HG02763 (cell line): ENCODE measurements around the gene SRPX2.

Experiments used
- ATAC-seq: cut with Tn5 transposase; IDR thresholded peaks from one replicate; pipeline ENCODE4 v1.9.1; 2021; ENCODE audit warnings: mild to moderate bottlenecking, moderate library complexity; ENCODE audit not compliant: unreplicated experiment

SRPX2 gene

DNA sequence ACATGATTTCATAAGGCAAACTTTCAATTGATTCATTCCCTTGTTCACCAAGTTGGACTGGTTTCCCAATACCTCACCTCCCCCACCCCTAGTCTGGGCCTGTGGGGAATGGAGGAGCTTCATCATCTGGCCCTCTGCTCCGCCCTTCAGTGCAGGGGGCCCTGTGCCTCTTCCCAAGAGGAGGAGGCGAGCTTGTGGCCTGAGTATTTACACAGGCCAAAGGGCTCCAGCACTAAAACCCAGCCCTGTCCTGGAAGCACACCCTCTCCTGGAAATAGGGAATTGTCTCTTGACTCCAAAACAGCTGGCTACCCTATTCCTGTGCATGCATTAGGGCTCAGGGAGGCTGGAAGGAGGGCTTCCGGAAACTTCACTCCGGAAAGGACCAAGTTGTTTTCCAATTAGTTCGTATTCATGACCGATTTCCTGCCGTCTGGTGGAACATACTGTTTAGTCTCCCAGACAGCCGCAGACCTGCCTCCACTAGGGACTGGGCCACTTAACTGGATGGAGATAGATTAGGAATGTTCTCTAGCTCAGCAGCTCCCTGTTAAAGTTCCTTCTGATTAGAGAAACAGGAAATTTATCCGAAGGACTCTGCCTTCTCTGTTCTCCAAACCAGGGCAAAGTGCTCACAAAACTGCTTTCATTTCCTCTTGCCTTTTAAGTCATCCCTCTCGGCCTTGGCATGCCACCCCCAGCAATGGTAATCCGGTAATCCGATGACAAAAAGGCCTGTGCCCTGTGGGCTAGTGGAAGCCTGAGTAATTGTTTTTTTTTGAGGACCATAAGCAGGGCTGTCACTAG lies 5.8 kb downstream of the SRPX2 start:
- no peak for ATAC-seq

DNA sequence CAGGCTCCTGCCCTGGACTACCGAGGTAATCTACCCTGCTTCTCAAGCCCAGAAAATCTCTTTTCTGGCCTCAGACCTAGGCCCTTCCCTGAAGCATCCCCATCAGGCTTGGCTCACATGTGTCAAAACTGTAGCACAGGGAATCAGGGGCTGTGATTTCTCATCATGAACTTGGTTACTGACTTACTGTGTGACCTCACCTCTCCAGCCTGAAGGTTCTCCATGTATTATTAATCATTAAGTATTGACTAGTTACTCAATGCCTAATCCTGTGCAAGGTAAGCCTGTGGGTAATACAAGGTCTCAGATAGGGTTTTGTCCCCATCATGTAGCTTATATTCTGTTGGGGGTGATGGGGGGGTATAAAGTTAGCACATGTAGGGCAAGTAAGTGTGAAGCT lies 6.8 kb downstream of the SRPX2 start:
- ATAC-seq, result no peak

DNA sequence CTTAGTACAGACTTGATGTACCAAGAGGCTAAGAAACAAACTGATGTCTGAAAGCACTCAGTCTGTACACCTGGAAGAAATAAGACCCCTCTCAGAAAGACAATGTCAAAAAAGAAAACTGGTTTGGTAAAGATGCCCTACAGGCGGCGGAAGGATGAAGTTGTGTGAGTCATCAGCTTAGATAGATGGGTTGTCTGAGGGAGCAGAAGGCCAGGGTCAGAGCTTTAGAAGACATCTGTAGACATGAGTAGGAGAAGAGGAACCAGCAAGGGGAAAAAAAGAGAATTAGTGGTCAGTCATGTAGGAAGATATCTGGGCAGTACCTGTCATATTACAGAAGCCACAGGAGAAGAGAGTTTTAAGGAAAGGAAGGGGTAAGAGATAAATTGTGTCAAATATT lies 8.3 kb downstream of the SRPX2 start:
- no peak for ATAC-seq

DNA sequence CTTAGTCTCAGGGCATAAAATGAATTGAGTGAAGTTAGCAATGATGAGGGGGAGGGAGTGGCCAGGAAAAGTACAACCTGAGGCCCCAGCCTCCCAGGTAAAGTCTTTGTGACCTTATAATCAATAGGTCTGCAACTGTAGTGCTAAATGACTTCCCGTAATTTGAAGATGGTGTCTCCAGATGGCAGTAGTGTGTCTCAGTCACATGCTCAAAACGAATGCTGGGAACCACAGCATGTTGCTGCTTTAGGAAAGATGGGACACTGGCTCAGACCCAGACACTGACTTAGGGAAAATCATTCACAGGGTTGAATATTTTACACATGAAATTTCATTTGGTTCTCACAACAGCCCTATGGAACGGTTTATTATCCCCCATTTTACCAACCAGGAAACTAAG lies 10.3 kb downstream of the SRPX2 start:
- ATAC-seq, result no peak

DNA sequence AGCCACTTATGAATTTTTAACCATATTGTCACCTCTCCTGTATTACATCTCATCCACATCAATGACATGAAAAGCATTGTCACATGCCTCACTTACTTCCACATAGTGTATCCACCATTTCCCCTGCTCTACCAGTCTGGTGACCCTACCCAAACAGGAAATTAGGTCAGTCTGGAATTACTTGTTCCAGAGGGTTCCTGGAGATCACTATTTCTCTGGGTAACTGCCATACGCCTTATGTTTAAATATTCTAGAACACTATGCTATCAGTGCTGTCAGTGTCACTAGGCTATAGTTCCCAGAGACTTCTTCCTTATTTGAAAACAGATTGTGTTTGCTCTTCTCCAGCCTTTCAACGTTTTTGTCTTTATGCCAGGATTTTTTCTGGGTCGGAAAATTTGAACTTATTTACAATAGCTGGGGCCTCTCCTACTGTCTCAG lies 15.0 kb downstream of the SRPX2 start:
- ATAC-seq, result no peak

DNA sequence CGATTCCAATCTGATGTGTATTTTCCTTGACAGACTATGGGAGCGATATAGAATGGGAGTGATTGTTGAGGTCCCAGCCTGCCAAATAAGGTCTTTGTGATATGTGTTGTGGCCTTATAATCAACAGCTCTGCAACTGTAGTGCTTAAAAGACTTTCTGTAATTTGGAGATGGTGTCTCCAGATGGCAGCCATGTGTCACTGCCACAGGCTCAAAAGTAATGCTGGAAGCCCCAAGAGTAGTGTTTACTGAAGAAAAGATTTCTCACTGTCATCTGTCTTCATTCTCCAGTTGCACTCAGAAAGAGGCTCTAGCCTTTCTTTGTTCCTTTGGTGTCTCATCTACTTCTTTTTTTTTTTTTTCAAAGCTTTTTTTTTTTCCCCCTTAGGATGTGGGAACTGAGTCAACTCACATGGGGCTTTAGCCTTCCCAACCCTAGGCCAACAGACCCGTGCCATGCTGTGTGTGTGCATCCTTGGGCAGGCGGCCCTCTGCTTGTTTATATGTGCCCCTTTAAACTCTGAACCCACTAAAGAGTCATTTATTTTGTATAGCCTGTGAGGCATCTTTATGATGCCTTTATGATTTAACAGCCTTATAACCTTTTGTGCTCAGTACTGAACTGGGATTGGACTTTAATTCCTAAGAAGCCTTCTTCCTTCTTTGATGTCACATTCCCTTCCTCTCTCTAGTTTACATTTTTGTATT lies 15.6 kb downstream of the SRPX2 start:
- ATAC-seq, result no peak

DNA sequence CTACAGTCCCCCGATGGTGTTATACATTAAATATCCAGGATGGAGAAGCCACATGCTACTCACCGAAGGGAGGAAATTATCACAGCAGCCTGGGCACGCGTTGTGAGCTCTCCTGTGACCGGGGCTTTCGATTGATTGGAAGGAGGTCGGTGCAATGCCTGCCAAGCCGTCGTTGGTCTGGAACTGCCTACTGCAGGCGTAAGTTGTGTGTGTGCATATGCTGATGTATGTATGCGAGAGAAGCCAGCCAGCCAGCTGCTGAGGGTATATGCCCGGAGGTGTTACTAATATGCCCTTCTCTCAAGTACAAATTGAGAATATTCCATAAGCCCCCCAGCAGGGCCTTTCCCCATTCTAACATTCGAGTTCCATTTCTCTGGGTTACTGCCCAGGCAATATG lies 18.2 kb downstream of the SRPX2 start:
- no peak for ATAC-seq

DNA sequence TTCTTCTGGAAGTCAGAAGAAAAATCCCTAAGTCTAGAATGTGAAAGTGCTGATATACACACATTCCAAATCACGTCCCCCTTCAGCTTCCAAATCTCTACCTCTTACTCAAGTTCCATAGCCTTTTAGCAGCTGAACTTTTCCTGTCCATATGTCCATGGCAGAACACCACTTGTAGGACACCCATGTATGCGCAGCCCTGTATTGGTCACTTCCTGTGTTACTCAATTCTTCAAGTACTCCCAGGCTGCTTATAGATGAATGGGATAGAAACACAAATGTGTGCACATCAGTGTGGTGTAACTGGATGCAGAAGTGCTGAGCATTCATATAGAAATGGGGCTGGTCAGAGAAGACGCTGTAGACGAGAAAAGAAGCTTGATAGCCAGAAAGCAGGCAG lies 18.8 kb downstream of the SRPX2 start:
- no peak for ATAC-seq

DNA sequence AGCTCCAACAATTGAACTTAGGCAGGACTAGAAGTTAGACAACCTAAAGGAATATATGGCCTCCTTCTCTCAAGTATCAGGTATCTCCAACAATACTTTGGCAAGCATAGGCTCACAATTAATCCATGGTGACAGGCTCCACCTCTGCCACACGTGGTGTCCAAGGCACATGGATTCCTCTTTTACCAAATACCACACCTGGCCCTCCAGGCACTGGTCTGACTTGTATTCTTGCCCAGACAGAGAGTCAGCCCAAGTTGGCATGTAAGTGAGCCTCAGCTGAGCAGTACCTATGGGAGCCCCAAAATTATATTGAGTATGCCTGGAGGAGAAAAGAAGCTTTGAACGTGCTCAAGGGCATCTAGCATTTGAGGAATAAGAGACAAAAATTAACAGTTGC lies 19.6 kb downstream of the SRPX2 start:
- no peak for ATAC-seq

DNA sequence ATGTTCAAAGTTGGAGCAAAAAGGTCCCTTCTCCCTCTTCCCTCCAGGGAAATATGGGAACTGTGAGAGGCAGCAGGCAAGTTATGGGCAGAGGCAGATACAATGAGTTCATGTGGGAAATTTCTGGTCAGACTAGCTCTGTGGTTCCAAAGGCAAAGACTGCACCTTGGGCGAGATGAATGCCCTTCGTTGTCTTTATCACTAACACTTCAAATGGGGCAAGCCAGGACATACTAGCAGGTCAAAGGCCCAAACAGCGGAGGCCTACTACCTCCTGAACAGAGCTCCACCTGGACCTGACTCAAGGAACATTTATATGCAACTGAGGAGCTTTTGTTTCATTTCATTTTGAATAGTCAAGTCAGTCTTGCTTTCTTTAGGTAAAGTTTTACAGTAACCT lies 29.0 kb downstream of the SRPX2 start:
- ATAC-seq, result no peak

DNA sequence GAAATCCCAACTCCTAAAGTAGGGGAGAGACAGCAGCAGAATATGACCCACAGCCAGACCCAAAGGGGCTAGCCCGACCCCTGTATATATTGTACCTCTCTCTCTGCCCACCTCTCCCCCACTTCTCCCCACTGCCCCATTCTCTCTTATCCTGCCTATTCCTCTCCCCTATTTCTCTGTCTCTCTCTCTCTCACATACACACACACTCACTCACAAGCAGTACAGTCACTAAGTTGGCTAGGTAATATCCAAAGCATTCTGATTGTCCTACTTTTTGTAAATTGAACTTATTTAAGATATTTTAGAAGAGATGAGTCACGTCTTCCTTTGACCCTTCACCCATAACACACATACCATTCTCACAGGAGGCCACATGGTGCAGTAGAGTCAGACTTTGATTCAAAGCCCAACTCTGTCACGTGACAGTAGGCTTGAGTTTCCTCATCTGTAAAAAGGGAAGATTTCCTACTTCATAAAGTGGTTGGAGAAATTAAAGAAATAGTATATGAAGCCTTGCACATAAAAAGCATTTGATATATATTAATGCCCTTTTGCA lies 29.5 kb downstream of the SRPX2 start:
- ATAC-seq, result no peak

DNA sequence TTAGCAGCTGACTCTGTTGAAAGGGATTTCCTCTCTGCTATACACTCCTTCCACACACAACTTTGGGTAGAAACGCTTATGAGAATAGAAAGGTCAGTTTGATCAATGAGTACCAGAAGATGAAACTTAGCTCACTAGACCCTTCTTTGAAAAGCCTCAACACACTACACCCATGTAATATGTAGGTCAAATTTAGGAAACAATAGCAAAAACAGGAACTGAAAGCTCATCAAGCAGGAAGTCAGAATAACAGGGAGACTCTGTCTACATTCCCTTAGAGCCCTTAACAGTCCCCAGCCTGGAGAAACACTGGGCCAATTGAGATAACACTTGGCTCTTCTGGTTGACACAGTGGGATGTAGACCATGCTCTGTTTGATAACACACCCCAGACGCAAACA lies 30.7 kb downstream of the SRPX2 start:
- ATAC-seq, result no peak

DNA sequence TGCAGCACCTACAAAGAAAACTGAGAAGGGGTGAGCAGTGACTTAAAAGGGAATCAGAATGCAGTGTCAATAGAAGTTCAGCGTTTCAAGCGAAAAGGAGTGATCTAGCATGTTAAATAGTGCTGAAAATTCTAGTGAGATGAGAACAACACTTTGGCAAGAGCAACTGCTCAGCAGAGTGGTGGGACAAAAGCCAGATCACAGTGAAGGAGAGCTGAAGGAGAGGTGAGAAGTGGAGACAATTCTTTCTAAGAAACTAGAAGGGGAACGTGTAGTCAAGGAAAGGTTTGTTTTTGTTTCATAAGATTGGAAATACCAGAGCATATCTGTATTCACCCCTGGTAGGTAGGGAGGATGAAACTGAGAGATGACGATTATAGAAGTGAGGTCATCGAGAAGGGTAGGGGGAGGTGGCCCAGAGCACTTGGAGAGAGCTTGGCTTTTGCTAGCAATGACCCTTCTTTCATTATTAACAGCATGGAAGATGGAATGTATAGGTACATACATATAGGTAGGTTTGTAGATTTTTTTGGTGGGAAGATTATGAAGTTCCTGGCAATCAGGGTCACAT lies 33.7 kb downstream of the SRPX2 start:
- no peak for ATAC-seq

DNA sequence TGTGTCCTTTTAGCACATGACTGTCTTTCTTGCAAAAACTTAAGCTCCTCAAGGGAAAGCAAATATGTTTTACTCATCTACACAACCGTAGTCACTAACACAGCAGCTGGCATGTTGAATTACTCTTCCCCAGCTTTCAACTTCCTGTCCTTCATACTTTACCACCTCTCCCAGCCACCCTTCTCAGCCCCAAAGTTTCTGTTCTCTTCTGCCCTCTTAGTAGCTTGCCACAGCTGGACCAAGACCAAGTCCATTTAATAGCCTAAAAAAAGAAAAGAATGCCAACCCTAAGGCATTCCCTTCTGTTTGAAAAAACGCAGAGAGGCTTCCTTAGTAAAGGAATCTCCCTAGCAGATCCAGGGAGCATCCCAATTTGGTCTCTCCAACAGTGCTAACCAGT lies 36.8 kb downstream of the SRPX2 start:
- no peak for ATAC-seq

DNA sequence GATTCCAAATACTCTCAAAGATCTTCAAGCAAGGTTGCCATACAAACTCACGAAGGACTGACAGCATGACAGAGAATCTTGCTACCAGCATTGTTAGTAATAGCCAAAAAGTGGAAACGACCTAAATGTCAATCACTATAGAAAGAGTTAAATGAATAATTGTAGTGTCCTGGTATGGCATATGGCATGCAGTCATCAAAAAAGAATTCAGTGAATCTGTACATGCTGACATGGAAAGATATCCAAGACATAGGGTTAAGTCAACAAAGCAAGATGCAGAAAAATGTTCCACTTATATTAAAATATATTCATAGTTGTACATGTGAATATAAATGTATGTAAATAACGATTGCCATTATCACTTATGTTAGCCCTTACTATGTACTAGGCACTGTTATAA lies 37.6 kb downstream of the SRPX2 start:
- ATAC-seq, result no peak

DNA sequence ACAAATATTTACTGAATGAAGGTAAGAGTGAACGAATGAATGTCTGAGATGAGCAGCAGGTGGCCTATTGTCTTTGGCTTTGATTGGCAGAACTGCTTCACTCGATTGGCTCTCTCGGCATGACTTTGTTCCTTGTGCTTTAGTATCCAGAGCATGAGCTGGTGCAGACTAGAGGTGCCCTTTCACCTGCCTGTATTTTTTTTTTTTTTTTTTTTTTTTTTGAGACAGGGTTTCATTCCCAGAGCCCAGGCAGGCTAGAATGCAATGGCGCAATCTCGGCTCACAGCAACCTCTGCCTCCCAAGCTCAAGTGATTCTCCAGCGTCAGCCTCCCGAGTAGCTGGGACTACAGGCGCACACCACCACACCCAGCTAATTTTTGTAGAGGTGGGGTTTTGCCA lies 38.9 kb downstream of the SRPX2 start:
- no peak for ATAC-seq

DNA sequence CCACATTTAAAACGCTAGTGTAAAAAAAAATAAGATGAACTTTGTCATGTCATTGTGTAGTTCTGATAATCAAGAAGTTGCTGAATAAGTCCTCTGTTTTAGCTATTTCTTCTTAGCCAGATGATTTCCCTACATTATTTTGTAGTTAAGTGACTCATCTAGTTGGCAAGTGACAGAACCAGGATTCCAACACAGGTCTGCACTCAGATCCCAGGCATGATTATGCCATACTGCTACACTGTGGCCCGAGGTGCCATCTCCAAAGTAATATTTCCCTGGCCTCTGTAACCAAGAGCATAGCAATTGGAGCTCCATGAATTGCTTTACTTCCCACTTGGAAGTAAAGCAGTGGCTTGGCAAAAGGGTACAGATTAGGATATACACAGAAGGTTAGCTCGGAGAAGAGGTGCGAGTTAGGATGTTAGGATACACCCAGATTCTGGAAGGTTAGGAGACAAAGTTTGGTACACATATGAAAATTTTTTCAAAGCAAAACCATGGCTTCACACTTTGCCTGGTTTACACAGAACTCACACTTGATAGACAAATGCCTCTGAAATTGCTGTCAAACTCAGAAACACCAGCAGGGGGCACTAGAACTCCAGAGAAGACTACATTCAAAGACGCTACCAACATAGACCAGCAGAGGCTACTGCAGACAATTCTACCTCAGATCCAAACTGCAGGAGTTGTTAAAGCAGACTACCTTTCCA lies 41.4 kb downstream of the SRPX2 start:
- peak; percentile 63 for ATAC-seq

DNA sequence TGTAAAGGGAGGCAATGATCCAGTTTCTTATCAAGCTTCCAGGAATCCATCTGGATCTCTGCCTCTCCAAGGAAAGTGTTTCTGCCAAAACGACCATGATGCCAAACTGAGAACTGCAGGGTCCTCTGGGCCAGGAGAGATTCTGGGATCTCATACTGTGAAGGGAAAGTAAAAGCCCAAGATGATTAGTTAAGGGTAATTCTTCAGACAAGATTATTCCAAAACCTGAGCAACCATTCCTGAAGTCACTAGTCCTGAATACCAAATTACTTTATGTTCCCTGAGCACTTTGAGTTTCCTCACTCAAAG lies 42.0 kb downstream of the SRPX2 start:
- ATAC-seq, result no peak

DNA sequence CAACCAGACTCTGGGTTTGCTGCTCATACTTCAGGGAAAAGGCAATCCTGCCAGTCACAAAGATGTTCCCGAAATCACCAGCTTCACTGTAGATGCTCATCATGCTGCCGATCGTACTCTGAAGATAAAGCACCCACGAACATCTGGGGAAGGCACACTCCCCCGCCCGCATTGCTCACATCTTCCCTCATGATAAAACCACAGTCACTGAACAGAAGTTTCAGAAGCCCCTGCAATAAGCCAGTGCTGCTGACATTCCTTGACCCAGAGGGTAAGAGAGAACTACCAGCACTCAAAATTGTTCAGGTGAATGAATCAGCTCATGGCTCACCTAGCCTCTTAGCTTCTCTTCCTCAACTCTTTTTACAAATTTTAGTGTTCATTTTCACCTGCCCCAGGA lies 43.1 kb downstream of the SRPX2 start:
- ATAC-seq, result no peak

DNA sequence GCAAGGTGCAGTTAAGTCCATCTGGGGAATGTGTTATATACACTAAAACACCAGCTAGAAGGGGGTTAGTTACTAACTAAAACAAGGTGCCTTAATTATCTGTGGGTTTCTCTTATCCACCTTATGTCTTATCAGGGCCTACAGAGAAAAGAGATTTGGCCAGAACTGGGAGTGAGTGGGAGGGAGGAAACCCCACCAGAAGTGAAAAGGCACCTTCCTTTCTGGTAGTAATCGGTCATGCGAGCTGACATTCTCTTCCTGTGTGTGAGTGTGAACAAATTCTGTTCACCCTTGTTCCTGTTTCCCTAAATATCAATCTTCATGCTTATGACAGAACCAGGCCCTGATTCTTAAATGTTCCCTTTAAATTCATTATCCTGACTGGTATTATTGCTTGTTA lies 43.5 kb downstream of the SRPX2 start:
- ATAC-seq, result peak; percentile 73

DNA sequence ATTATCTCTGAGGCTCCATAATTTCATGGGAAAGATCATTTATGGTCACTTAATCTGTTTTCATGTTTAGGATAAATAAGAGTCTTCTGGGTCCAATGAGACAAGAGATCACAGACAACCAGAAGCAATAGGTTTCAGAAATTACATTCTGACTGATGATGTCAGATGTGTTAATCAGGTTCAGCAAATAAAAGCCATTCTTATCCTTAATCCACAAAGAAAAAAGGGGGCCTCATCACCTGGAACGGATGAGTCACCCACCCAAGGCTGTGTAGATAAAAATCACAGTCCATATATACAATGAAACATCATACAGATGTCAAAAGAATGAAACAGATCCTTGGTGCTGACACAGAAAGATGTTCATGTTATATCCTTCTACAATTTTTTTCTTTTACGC lies 51.3 kb downstream of the SRPX2 start:
- no peak for ATAC-seq
